Hepatocyte (in vitro differentiated cells): ENCODE results near the gene PTPRM.

Source experiments
- EZH2 ChIP-seq: fragments of 200-600 bp; sonication (generic); IDR thresholded peaks from 2 replicates; pipeline ENCODE4 v1.6.1; 2016; ENCODE audit warnings: antibody characterized with exemption, mild to moderate bottlenecking, borderline replicate concordance
- TF ChIP-seq, protein P1 (sequence below): fragments of 200-600 bp; sonication (generic); IDR thresholded peaks from 2 replicates; pipeline ENCODE4 v1.5.1; 2016; ENCODE audit warnings: antibody characterized with exemption, mild to moderate bottlenecking; ENCODE audit not compliant: poor library complexity

DNA sequence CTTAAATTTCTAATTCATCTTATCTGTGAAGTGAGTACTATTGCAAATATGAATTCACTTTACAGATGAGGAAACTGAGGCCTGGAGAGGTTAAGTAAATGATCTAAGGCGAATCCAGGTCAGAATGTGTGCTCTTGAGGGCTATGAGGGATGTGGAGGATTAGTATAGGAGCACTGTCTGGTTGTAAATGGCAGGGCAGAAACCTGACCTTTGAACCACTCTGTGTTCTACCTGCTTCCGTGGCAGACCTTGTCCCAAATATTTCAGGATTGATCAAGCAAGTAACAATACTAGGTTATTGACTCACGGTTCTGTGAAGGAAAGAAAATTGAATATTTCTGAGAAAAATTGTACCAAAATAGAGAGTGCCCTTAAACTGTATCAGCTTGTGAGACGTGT is 74.7 kb downstream of the PTPRM start:
- TF ChIP-seq, protein P1, sequence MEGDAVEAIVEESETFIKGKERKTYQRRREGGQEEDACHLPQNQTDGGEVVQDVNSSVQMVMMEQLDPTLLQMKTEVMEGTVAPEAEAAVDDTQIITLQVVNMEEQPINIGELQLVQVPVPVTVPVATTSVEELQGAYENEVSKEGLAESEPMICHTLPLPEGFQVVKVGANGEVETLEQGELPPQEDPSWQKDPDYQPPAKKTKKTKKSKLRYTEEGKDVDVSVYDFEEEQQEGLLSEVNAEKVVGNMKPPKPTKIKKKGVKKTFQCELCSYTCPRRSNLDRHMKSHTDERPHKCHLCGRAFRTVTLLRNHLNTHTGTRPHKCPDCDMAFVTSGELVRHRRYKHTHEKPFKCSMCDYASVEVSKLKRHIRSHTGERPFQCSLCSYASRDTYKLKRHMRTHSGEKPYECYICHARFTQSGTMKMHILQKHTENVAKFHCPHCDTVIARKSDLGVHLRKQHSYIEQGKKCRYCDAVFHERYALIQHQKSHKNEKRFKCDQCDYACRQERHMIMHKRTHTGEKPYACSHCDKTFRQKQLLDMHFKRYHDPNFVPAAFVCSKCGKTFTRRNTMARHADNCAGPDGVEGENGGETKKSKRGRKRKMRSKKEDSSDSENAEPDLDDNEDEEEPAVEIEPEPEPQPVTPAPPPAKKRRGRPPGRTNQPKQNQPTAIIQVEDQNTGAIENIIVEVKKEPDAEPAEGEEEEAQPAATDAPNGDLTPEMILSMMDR, result no peak
- no peak for TF ChIP-seq EZH2
